GM13976 (cell line): ENCODE data around the gene PRPF4.

Experiments
- DNase-seq: peaks from one replicate; pipeline ENCODE4 v3.0.0; 2012; ENCODE audit warnings: low spot score
- in situ Hi-C: fragments of 300-500 bp; cut with MboI; formaldehyde crosslinking; loops from one replicate; pipeline ENCODE4 v1.12.0; 2022; ENCODE audit warnings: low sequenced_read_pairs, mixed read lengths, inconsistent platforms; ENCODE audit not compliant: unreplicated experiment
- TF ChIP-seq, protein P1 (sequence below): IDR thresholded peaks from 2 replicates; pipeline ENCODE4 v1.5.1; 2012; ENCODE audit warnings: borderline replicate concordance, mild to moderate bottlenecking; ENCODE audit not compliant: insufficient read depth; ENCODE audit errors: extremely low read depth, missing control alignments, control extremely low read depth

PRPF4 gene

GRCh38 chr9:113328045-113328782 lies 52.8 kb downstream of the PRPF4 start:
- no peak for DNase-seq
- TF ChIP-seq, protein P1, sequence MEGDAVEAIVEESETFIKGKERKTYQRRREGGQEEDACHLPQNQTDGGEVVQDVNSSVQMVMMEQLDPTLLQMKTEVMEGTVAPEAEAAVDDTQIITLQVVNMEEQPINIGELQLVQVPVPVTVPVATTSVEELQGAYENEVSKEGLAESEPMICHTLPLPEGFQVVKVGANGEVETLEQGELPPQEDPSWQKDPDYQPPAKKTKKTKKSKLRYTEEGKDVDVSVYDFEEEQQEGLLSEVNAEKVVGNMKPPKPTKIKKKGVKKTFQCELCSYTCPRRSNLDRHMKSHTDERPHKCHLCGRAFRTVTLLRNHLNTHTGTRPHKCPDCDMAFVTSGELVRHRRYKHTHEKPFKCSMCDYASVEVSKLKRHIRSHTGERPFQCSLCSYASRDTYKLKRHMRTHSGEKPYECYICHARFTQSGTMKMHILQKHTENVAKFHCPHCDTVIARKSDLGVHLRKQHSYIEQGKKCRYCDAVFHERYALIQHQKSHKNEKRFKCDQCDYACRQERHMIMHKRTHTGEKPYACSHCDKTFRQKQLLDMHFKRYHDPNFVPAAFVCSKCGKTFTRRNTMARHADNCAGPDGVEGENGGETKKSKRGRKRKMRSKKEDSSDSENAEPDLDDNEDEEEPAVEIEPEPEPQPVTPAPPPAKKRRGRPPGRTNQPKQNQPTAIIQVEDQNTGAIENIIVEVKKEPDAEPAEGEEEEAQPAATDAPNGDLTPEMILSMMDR, result no peak
- in situ Hi-C loops, result no loop called here

DNA sequence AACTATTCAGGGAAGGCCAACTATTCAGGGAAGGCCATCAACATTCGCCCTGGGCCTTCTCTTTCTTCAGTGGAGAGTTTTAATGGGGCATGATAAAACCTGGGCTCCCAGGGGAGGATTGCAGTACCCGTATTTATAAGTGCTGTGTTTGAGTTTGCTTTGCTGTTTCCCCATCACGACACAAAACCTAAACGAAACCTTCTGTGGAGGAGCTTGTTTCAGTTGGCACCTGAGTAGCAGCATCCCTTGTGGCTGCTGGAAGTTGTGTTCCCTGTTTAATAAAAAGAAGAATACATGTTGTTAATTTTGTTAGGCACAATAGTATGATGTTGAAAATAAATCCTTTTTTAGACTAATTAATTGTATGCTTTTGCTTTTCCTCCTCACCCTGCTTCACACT lies 56.3 kb downstream of the PRPF4 start:
- in situ Hi-C loops, result no loop called here
- DNase-seq, result no peak
- TF ChIP-seq, protein P1, result no peak

GRCh38 chr9:113337714-113338113 lies 62.3 kb downstream of the PRPF4 start:
- DNase-seq, result no peak
- in situ Hi-C loops, result no loop called here
- TF ChIP-seq, protein P1, result no peak

GRCh38 chr9:113340011-113340699 lies 64.7 kb downstream of the PRPF4 start, which contains the start of gene WDR31:
Gene WDR31, minus strand, starts transcription at chr9:113340275. Its CDS starts 8,253 bp downstream, at chr9:113332022.
- peak; percentile 95 for DNase-seq
- in situ Hi-C loops, result no loop called here
- TF ChIP-seq, protein P1, result no peak

- in situ Hi-C loops, result no loop called here
- TF ChIP-seq, protein P1, result no peak
- no peak for DNase-seq
Measured at GRCh38 chr9:113341712-113342410, 66.4 kb downstream of the PRPF4 start.
